Measurements from ENCODE around the gene SLC24A4. TPM values are rescaled to one million over a fixed set of nuclear protein-coding genes. Genes with fewer than 3 reads are reported as not detected.

SLC24A4 gene
- total and polyA plus RNA-seq, 12 donors, result 0.08 to 0.74 (median 0.24) TPM

DNA sequence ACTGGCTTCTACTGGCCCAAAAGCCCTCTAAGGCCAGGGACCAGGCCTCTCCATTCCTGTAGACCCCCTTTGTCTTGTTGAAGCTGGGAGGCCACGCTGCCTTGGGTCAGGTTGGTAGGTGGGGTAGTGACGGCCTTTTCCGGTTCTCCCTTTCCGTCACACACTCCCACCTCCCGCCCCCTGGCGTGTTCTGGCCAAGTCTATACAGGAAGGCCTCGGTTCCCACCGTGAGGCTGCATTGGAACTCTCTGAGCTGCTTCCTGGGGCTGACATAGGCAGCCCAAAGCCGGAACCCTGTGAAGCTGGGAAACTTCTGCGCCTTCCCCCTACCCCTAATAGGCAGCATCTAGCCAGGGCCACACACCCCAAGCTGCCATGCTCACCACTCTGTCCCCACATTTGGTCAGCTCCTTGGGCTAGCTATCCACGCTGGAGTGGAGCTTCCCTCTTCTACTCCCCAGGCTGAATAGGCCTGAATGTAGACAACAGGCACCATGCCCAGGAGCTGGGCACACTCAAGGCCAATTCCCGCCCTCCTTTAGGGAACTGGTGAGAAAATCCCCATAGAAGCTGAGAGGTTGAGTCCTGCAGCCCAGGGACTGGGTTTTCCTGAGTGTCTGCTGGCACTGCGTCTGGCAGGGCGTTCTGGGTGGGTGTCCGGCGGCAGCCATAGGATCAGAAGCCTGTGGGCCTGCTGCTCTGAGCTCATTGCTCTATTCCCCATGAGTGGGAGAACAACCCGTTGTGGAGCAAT is 226.3 kb downstream of the SLC24A4 start:
- H3K36me3 ChIP-seq, result no peaks in the 10 kb centered on the region
- TF ChIP-seq, protein P1, sequence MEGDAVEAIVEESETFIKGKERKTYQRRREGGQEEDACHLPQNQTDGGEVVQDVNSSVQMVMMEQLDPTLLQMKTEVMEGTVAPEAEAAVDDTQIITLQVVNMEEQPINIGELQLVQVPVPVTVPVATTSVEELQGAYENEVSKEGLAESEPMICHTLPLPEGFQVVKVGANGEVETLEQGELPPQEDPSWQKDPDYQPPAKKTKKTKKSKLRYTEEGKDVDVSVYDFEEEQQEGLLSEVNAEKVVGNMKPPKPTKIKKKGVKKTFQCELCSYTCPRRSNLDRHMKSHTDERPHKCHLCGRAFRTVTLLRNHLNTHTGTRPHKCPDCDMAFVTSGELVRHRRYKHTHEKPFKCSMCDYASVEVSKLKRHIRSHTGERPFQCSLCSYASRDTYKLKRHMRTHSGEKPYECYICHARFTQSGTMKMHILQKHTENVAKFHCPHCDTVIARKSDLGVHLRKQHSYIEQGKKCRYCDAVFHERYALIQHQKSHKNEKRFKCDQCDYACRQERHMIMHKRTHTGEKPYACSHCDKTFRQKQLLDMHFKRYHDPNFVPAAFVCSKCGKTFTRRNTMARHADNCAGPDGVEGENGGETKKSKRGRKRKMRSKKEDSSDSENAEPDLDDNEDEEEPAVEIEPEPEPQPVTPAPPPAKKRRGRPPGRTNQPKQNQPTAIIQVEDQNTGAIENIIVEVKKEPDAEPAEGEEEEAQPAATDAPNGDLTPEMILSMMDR (IDR thresholded peaks at IDR 0.05), result peak in 1 of 9 donors; percentile 15
- H3K4me3 ChIP-seq, result peak overlapping the region in 2 of 10 donors; percentile 3 to 4
- H3K27me3 ChIP-seq, result no peaks in the 10 kb centered on the region
- peaks cover 0 to 8% (median 0%) of the 10 kb centered on the region in 11 donors for H3K9me3 ChIP-seq
- intact Hi-C loops (cut with DNase I), result loop anchor here in 2 of 10 donors (1.0 to 10.0 kb wide), 2 partner anchors 9 to 84 kb away; no protein-coding TSS in a partner anchor
- H3K27ac ChIP-seq, result peak overlapping the region; percentile 72 to 92 (median 86)
- DNase-seq (peak; percentile 57 to 77), ATAC-seq (peak; percentile 62 to 89 (median 84))
- 59 to 74% methylated on average over 17 of the region's 17 CpGs for WGBS, 2 donors
- H3K4me1 ChIP-seq, result peaks cover 5 to 57% (median 30%) of the 10 kb centered on the region in 9 donors

DNA sequence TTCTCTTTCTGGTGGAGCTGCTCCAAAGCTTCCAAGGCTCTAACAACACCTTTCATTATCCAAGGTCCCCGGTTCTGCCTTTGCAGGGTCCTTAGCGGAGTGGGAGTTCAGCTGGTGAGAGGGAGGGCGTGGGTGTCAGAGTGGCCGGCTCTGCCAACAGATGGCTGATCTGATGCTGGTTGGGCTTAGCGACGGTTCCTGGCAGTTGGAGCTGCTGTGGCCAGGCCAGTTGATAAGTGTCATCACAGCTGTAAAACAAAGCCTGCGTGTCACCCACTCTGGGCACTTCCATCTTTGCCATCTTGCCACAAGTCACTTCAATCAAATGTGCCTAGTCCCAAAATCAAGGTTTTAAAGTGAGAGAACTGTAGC is 226.9 kb downstream of the SLC24A4 start:
- TF ChIP-seq, protein P1 (IDR thresholded peaks at IDR 0.05), result no peak
- intact Hi-C loops (cut with DNase I), result loop anchor here in 3 of 10 donors (1.0 to 10.0 kb wide), 2 partner anchors 10 to 85 kb away; no protein-coding TSS in a partner anchor
- H3K4me3 ChIP-seq, result peak overlapping the region in 2 of 10 donors; percentile 3 to 4
- H3K9me3 ChIP-seq, result peaks cover 0 to 8% (median 0%) of the 10 kb centered on the region in 11 donors
- DNase-seq, result peak; percentile 40 to 63
- H3K27me3 ChIP-seq, result no peaks in the 10 kb centered on the region
- ATAC-seq, result peak; percentile 62 to 85 (median 74)
- peak overlapping the region; percentile 72 to 92 (median 86) for H3K27ac ChIP-seq
- WGBS, 2 donors, result 16 to 17% methylated on average over 7 of the region's 7 CpGs
- no peaks in the 10 kb centered on the region for H3K36me3 ChIP-seq
- peaks cover 5 to 57% (median 30%) of the 10 kb centered on the region in 9 donors for H3K4me1 ChIP-seq

Other genes with a start within 250 kb of the SLC24A4 start
- 10 to 100 TPM; 12.3 to 20.5 (median 17.0) TPM for gene ATXN3, start 216.6 kb upstream of the SLC24A4 start, total RNA-seq
- gene ATXN3, start 216.6 kb upstream of the SLC24A4 start, polyA plus RNA-seq, result 10 to 100 TPM in 1 of 2 donors, 1 to 10 TPM in 1; 7.0 to 11.6 TPM
- gene NDUFB1, start 201.5 kb upstream of the SLC24A4 start, total RNA-seq, result 100 to 1,000 TPM; 340 to 642 (median 481) TPM
- 1,000 to 10,000 TPM in 1 of 2 donors, 100 to 1,000 TPM in 1; 878 to 6,426 TPM for gene NDUFB1, start 201.5 kb upstream of the SLC24A4 start, polyA plus RNA-seq
- 10 to 100 TPM; 35.0 to 50.3 (median 43.2) TPM for gene CPSF2, start 201.2 kb upstream of the SLC24A4 start, total RNA-seq
- gene CPSF2, start 201.2 kb upstream of the SLC24A4 start, polyA plus RNA-seq, result 1 to 10 TPM; 4.8 to 8.7 TPM
- gene RIN3, start 190.6 kb downstream of the SLC24A4 start, total RNA-seq, result 10 to 100 TPM in 8 of 10 donors, 1 to 10 TPM in 2; 9.4 to 24.0 (median 12.7) TPM
- gene RIN3, start 190.6 kb downstream of the SLC24A4 start, polyA plus RNA-seq, result 1 to 10 TPM; 7.2 to 9.0 TPM

Measured in heart right ventricle (tissue), 16 donors.